ENCODE data around the gene TGM5. TPM values are rescaled to one million over a fixed set of nuclear protein-coding genes. Genes with fewer than 3 reads are reported as not detected.
"Not testable (repeated sequence)": the region's sequence is repeated elsewhere in the genome, so short reads cannot be mapped to it uniquely, and the experiment has no call there.

Gene TGM5
- total RNA-seq, 1 donor from 2014 or later, result 13.5 TPM

DNA sequence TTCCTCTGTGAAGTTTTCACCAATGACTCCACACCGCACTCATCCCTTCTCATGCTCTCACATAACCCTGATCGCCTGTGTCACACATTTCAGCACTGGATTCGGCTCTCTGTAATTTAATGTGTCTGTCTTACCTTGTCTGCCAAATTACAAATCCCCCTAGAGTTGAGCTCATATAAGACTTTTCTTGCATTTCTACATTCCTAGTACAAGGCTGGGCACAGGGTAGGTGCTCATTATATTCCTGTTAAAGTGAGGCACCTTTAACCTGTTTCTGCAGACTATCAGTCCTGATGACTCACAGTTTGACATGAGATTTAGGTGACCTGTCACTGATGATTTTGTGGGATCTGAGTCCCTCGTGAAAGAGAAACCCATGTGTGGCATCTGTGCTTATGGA, 22.6 kb downstream of the TGM5 start:
- ATAC-seq, result peak; percentile 81

DNA sequence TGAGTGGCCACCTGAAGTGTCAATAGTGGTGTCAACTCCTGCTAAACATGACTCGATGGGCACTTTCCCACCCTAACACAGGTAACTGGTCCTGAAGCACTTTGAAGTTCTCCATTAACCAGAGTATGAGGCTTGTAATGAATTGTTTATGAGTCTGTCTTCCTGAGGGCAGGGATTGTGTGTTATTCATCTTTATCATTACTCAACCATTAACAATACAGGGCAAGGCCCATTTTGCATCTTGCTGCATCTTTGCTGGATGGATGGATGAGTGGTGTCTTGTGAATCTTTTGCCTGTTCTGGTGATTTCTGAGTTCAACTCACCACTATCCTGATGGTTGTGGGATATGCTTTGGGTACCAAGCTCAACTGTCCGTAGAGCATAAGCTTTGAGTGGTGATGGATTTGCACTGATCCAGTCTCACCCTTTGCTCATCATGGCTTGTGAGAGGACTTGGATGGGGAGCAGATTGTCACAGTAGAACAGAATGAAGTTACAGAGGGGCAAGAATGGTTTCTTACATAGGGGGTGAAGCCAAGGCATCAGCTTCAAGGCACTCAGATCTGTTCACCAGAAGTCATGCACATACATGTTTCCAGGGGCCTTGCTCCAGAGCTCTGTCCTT, 23.6 kb downstream of the TGM5 start:
- no peak for ATAC-seq

DNA sequence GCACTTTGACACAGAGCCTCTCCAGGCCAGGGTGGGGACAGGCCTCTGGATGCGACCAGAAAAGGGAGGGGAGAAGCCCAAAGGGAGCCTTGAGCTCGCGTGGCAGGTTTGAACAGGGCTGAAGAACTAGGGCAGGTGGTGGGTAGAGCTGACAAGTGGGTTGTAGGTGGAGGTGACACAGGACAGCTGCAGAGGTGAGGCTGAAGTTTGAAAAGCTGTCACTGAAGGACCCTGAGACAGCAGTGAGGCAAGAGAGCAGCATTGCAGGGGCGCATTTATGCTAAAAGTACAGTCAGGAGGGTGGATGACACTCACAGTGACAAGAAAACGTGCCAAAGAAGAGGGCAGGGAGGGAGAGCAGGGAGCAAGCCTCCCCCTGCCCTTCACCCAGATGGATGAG, 24.1 kb downstream of the TGM5 start:
- no peak for ATAC-seq

DNA sequence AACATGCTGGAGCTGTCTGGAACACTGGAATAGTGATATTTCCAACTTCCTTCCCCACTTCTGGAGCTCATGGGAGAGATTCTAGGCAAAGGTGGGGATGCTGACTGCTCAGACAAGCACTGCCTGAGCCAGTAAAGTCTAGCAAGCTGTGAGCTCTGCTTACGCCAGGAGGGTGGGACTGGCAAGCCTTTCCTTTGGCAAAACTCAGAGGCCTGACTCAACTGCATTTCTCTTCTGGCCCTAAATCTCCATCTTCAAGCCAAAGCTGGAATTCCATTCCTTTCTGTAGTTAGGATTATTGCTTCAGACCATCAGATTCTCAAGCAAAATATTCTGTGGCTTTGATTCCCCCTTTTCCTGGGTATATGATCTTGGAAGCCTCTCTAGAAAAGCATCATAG, 25.6 kb downstream of the TGM5 start:
- no peak for ATAC-seq

DNA sequence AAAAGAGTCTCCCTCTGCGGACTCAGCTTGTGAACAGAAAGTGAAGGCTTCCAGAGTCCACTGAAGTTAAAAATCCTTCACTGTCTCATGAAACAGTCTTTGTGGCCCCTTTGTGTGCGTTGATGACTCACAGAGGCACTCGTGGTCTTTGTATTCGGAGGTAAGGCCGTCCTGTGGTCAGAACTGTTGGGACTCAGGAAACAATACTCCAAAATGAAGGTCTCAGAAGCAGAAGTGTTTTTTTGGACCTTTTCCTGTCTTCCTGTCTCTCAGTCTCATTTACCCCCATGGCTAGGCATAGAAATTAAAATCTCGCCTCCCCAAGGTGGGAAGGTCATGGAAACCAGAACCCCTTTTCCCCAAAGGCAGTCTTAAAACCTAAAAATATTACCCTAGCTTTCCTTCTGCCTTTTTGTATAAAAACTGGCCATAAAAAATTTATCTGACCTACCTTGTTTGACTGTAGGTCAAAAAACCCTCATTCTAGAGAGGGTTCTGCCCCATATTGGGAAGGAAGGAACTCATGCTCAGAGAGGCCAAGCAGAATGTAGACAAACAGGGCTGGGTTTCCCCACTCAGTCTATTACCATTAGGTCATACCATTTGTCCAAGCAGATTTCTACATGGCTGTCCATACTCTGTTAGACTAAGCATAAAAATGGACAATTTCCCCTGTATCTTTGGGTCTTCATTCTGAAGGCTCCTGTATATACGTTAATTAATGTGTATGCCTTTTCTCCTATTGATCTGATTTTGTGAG, 26.8 kb downstream of the TGM5 start:
- no peak for ATAC-seq

DNA sequence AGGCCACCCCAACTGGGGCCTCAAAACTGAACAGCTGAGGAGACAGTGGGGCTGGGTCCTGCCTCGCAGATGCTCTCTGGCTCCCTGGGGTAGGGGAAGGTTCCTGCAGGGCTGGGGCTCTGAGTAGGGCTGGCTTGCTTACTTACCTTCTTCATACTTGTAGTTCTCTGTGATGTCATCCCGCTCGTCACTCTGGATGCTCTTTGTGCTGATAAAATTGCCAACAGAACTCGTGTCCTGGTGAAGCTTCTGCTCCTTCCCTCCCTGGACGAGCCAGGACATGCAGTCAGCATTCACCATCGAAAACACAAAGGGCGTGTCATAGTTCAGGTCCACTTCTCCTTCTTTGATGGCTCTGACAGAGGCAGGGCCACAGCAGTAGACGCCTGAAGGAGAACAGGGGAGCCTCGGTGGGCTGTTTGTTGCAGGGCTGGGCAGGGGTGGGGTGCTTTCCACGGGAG, 28.0 kb downstream of the TGM5 start:
- ATAC-seq, result peak; percentile 71

DNA sequence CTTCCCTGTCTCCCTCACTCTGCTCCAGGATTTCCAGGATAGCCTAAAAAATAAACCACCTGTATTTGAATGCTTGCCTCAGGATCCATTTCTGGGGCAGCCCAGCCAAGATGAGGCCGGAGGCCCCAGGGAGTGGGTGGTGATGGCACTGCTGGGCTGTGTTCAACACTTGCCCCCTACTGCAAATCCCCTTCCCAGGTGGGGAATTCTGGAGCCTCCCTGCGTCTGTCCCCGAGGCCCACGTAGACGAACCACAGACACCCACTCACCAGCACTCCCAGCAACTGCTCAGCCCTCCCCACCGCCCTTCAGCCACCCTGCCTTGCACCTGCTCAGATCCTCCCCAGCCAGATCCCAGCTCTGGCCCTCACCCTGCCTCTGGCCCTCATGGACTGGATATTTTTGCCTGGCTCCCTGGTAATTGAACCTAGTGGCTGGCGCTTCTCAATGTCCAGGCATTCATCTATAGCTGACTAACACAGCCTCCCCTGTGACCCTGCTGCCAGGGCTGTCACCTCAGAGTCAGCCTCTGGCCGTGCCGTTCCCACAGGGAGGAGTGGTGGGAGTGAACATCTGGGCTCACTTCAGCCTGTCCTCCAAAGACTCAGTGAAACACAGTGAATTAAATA, 28.8 kb downstream of the TGM5 start:
- no peak for ATAC-seq

DNA sequence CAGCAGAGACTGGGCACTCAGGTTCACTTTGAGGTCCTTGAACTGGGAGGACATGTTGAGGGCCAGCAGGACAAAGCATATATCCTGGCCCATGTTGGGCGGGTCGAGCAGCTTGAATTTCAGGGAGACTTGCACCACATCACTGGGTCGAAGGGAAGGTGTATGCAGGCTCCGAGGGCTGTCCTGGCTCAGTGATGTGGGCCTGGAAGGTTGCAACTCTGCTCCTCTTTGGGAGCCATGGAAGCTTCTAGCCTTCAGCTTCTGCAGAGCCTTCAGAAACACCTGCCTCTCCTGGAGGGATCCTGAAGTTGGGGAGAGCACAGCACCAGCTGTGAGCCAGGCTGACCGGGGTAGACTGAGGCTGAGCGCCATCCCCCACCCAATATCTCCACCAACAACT, 31.2 kb downstream of the TGM5 start:
- no peak for ATAC-seq

DNA sequence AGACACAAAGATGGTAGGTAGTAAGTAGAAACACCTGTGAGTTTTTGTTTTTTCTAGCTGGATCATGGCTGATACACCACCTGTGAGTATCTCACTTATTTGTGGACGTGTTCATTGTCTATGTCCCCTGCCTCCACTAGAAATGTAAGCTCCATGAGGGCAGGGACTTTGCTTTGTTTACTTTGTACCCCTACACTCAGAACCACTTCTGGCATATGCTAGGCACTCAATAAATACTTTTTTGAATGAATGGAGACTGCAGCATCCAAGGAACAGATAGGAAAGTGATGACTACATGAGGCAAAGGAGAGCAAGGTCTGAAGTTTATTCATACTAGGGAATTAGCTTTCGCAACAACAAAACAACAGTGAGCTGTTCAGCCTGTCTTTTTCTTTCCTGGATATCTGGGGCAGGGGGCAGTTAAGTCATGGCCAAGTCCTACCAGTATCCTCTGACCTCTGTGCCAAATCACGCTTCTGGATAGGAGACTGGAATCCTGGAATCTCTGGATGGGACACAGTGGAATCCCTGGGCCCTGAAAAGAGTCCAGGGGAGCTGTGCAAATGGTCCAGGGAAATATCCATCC, 34.3 kb downstream of the TGM5 start:
- ATAC-seq, result no peak

DNA sequence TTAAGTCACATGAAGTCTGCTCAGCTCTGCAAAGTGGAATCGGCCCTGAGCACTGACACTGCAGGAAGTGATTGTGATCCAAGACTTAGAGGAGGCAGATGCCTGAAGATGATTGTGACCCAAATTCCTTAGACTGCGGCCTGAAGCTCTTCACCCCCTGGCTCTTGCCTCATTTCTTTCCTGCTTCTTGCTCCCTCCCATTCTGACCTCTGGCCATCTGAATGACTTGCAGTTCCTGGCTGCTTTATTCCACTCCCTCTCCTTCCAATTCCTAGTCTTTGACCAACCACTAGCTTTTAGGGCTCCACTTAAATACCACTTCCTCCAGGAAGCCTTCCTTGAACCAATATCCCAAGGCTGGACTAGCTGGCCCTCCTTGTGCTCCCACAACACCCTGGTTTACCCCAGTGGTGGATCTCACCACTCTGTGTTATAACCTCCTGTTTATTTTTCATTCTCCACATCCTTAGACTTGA, 36.0 kb downstream of the TGM5 start:
- ATAC-seq, result no peak

DNA sequence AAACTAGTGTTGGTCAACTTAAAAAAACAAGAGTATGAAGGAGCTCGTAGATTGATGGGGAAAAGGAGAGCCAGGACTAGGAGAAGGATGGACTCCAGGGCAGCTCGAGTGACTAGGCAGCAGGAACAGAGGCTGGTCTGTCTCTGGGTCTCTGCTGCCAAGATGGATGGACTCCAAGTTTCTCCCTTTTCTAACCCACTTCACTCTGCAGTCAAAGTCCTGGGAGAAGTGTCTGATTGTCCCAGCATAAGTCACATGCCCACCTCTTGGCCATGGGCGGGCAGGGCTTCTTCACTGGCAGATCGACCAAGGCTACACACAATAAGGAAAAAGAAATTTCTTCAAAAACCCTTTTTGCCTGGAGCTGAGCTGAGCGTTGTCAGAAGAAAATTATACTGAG, 36.8 kb downstream of the TGM5 start:
- ATAC-seq, result no peak

DNA sequence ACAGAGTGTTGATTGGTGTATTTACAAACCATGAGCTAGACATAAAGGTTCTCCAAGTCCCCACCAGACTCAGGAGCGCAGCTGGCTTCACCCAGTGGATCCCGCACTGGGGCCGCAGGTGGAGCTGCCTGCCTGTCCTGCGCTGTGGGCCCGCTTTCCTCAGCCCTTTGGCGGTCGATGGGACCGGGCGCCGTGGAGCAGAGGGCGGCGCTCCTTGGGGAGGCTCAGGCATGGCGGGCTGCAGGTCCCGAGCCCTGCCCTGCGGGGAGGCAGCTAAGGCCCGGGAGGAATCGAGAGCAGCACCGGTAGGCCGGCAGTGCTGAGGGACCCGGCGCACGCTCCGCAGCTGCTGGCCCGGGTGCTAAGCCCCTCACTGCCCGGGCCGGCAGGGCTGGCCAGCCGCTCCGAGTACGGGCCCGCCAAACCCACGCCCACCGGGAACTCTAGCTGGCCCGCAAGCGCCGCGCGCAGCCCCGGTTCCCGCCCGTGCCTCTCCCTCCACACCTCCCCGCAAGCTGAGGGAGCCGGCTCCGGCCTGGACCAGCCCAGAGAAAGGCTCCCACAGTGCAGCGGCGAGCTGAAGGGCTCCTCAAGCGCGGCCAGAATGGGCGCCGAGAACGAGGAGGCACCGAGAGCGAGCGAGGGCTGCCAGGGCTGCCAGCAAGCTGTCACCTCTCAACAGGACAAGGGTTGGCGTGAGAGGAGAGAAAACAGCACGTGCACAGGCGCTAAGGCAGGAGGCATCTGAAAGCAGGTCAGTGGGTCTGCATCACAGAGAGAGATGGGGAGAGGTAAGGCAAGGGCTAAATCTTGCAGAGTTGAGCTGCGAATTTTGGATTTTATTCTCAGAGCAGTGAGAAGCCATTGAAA, 40.1 kb downstream of the TGM5 start:
- no peak for ATAC-seq

DNA sequence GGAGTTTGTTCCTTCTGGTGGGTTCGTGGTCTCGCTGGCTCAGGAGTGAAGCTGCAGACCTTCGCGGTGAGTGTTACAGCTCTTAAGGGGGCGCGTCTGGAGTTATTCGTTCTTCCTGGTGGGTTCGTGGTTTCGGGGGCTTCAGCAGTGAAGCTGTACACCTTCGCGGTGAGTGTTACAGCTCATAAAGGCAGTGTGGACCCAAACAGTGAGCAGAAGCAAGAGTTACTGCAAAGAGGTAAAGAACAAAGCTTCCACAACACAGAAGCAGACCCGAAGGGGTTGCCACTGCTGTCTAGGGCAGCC, 40.8 kb downstream of the TGM5 start:
- ATAC-seq, result not testable (repeated sequence)

DNA sequence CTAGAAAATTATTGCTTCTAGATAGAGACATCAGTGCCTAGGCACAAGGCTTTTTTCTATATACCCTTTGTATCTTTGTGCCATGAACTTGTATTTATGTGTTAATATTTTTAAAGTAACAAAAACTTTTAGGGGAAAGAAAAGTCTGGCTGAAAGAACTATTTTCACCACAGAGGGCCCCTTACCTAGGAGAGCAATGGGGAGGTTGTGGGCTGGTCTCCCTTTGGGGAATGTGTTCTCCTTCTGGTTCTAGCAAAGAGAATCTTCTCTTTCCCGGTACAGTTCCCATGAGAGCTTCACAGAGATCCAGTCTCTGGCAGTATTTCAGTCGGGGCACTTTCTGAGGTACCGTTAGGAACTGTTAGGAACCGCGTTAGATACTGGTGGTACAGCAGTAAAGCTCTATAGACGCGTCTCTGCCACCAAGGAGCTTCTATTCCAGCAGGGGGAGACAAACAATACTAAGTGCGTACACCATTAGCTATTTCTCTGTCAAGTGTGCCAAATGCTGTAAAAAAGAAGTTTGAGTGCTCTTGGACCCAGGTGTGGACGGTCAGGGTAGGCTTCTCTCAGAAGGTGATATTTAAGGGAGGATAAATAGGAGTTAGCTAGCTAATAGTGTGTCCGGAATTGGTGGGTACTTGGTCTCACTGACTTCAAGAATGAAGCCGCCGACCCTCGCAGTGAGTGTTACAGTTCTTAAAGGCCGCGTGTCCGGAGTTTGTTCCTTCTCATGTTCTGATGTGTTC, 41.4 kb downstream of the TGM5 start:
- peak; percentile 86 for ATAC-seq

DNA sequence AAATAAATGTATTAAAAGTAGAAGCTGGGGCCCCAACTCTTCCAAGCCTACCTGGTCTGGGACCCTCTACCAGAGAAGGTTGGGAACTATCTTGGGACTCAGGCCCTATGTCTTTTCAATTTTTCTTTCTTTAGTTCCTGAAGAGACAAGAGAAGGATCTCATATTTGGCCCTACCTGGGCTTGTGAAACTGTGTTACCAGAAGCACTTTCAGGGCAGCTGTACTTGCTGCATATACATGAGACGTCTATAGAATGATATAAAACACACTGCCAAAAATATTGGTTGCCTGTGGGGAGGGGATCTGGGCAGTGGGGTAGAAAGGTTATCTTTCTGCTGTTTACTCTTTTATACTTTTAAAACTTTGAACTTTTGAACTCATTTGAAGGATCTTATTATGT, 45.3 kb downstream of the TGM5 start:
- ATAC-seq, result no peak

DNA sequence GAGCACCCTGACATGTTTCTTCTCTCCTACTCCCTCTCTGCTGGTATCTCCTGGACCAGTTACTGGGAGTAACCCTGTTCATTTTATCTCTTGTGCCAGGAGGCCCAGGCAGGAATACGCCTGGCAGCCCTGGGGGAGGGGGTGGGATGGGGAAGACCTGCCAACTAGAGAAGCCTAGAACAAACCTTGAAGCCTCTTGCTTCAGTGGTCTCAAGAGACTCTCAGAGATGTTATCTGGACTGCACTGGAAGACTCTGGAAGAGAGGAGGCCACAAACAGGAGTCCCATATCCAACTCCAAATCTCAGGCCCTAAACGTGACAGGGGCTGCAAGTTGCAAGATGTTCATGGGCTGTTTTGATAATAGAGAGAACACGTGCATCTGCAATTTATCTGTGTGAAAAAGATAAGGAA, 45.7 kb downstream of the TGM5 start, which contains the start of gene EPB42:
TSS of gene EPB42 (minus strand) at position 28 of the 413 bp plus-strand sequence. CDS start 193 bp downstream, outside the sequence.
- no peak for ATAC-seq

DNA sequence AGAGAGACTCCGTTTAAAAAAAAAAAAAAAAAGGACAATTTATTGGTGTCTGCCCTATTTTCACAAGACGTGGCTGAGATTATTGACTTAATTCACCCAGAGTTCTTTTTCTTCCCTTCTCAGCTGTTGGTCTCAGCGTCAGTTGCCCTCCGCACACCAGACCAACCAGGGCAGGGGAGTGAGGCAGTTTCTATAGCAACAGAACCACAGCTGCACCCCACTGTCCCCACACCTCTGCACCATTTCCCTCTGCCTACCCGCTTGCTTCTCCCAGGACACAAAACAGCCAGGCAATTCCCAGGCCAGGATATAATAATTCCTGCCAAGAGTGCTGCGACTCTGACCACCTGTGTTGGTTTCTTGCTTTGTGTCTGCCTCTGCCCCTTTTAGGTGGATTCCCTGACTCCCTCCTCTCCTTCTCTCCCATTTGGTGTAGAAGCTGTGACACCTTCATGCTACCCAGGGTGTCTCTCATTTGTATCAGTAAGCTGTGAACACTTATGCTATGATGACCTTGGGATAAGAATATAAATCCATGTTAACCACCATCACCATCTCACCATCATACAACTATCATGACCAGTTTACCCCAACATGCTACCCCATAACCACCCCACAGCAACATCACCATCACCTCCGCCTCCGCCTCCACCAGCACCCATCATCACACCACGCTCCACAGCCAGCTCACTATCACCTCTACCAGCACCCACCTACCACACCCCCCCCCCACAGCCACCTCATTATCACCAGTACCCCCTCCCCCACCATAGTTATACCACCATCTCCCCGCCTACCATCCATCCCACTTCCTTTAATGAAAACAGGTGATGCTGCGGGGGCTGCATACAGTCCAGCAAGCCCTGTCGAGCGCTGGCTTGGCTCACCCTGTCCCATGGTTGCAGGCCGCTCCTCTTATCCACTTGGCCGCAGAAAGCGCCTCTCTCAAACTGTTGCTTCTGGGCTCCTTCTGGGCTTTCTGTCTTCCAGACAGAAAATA, 46.5 kb downstream of the TGM5 start:
- no peak for ATAC-seq

DNA sequence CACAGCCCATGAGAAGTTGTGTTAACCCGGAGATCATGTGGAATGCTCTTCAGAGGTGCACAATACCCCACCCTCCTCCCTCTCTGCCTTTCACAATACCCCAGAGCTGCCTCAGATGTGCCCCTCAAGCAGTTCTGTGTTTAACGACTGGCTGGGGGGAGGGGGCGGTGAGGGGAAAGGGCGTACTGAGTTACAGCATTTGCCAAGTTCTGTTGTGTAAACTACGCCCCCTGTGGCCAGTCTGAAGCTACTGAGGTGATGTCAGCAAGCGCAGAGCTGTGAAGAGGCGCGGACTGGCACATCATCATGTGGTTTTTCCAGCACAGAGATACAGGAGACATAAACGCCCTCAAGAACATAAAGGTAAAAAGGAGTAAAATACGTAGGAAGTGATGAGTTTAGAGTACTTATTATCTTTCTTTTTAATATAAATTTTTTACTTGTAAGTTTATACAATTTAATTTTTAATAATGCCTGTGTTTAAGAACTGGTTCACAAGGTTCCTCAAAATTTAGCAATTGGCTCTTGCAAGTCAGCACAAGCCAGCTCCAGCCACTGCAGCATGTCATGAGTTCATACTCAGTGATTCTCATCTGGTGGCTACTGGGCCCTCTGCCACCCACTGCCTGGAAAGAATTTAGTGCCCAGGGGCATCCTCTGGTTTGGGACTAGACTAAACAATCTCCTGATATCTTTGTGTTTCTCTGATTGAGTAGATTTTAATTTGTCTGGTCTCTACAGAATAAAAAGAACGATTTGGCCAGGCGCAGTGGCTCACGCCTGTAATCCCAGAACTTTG, 47.6 kb downstream of the TGM5 start:
- peak; percentile 72 for ATAC-seq

DNA sequence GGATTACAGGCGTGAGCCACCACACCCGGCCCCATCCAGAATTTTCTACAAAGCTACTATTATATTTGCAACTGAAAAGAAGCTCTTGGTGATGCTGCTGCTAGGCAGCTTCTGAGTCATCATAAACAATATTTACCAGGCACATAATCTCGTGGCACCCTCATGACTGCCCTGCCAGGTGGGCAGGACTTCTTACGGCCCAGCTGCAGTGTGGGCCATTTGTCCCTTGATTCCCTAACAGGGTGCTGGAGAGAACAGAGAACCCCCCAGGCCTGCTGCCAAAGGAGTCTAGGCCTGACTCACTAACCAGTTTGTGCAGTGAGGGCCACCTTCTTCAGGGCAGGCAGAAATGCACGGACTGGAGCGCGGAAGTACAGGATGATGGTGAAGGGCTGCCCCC, 50.8 kb downstream of the TGM5 start:
- ATAC-seq, result peak; percentile 68

Data from esophagus mucosa (tissue), 1 donor.